ENCODE results near the gene KCNH8. TPM values are rescaled to one million over a fixed set of nuclear protein-coding genes. Genes with fewer than 3 reads are reported as not detected.

KCNH8 gene
- total RNA-seq, 3 donors from 2014 or later (not counting 1 experiment from before 2014, with no cell fraction given) = 0.10 TPM; not detected in 2

DNA sequence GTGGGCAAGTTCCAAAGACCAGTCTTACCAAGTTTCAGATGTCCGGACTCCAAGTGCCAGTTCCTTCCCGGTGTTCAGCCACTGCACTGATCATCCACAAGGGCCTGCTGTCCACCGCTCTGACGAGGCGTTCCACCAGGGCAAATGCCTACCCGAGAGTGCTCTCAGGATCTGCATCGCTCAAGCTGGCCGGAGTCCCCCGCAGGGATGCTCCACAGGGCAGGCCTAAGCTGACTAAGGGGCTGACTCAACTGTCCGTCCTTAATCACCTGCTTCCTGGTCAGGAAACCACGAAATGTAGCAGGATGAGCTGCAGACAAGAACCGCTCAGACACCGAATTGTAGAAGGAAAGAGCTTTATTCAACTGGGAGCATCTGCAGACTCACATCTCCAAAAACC, 341.6 kb downstream of the KCNH8 start:
- Histone ChIP-seq H3K4me1 (ENCODE audit: control insufficient read depth, insufficient read depth, low read length) (no peaks in the 10 kb centered on the region), H3K9me3 (ENCODE audit: control insufficient read depth, insufficient read depth, low read length) (peaks cover 4% of the 10 kb centered on the region), H3K36me3 (ENCODE audit: control insufficient read depth, insufficient read depth, low read length) (no peaks in the 10 kb centered on the region), H3K27ac (ENCODE audit: low read length) (no peak overlapping the region), H3K27me3 (ENCODE audit: control insufficient read depth, insufficient read depth, low read length) (no peaks in the 10 kb centered on the region), H3K4me3 (ENCODE audit: low read length) (no peak overlapping the region)
- TF ChIP-seq, protein P1, sequence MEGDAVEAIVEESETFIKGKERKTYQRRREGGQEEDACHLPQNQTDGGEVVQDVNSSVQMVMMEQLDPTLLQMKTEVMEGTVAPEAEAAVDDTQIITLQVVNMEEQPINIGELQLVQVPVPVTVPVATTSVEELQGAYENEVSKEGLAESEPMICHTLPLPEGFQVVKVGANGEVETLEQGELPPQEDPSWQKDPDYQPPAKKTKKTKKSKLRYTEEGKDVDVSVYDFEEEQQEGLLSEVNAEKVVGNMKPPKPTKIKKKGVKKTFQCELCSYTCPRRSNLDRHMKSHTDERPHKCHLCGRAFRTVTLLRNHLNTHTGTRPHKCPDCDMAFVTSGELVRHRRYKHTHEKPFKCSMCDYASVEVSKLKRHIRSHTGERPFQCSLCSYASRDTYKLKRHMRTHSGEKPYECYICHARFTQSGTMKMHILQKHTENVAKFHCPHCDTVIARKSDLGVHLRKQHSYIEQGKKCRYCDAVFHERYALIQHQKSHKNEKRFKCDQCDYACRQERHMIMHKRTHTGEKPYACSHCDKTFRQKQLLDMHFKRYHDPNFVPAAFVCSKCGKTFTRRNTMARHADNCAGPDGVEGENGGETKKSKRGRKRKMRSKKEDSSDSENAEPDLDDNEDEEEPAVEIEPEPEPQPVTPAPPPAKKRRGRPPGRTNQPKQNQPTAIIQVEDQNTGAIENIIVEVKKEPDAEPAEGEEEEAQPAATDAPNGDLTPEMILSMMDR (IDR thresholded peaks at IDR 0.05) = no peak
- no peaks in the 10 kb centered on the region for H3K4me1 Mint-ChIP-seq
- H3K27ac Mint-ChIP-seq = no peak overlapping the region
- no peak overlapping the region for H3K4me3 Mint-ChIP-seq
- DNase-seq (no peak), ATAC-seq (no peak)
- no peaks in the 10 kb centered on the region for H3K36me3 Mint-ChIP-seq
- intact Hi-C loops (cut with micrococcal nuclease) = no loop called here
- 87% methylated on average over 13 of the region's 13 CpGs for WGBS (ENCODE audit: insufficient coverage)
- peaks cover 4 to 7% of the 10 kb centered on the region in 2 donors for H3K9me3 Mint-ChIP-seq
- H3K27me3 Mint-ChIP-seq (ENCODE audit: low read depth in 2 of 2) = no peaks in the 10 kb centered on the region

DNA sequence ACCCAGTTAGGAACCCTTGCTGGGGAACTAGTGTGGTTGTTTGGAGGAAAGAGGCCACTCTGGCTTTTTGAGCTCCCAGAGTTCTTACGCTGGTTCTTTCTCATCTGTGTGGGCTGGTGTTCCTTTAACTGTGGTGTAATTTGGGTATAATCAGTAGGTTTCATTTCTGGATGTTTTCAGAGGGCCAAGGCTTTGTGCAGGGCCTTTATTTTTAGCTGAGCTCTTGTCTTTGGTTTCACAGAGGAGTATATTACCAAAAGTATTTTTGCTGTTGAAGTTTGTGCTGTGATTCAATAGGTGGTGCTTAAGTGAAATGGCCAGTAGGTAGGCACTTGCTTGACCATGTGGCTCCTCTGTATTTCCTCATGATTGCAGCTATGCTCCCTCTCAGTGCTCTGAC, 357.9 kb downstream of the KCNH8 start:
- Mint-ChIP-seq H3K4me3 (no peak overlapping the region), H3K4me1 (no peaks in the 10 kb centered on the region), H3K36me3 (no peaks in the 10 kb centered on the region), H3K27me3 (ENCODE audit: low read depth in 2 of 2) (no peaks in the 10 kb centered on the region), H3K27ac (no peak overlapping the region), H3K9me3 (no peaks in the 10 kb centered on the region)
- Histone ChIP-seq H3K4me3 (ENCODE audit: low read length) (no peak overlapping the region), H3K4me1 (ENCODE audit: control insufficient read depth, insufficient read depth, low read length) (no peaks in the 10 kb centered on the region), H3K36me3 (ENCODE audit: control insufficient read depth, insufficient read depth, low read length) (no peaks in the 10 kb centered on the region), H3K27me3 (ENCODE audit: control insufficient read depth, insufficient read depth, low read length) (no peaks in the 10 kb centered on the region), H3K27ac (ENCODE audit: low read length) (no peak overlapping the region), H3K9me3 (ENCODE audit: control insufficient read depth, insufficient read depth, low read length) (no peaks in the 10 kb centered on the region)
- WGBS (ENCODE audit: insufficient coverage) = 60% methylated on average over 1 of the region's 1 CpG
- DNase-seq (no peak), ATAC-seq (no peak)
- intact Hi-C loops (cut with micrococcal nuclease) = no loop called here
- TF ChIP-seq, protein P1 (IDR thresholded peaks at IDR 0.05) = no peak

DNA sequence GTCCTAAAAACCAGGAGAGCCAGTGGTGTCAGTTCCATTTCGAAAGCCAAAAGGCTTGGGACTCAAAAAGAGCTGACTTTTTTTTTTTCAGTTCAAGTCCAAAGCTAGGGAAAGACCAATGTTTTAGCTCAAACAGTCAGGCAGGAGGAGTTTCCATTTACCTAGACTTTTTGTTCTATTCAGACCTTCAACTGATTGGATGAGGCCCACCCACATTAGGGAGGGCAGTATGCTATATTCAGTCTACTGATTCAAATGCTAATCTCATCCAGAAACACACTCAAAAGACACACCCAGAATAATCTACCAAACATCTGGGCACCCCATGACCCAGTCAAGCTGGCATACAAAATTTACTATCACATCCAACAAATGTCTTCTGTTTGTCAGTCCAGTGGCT, 374.0 kb downstream of the KCNH8 start:
- TF ChIP-seq, protein P1 (IDR thresholded peaks at IDR 0.05) = no peak
- no peaks in the 10 kb centered on the region for H3K36me3 ChIP-seq (ENCODE audit: control insufficient read depth, insufficient read depth, low read length)
- WGBS (ENCODE audit: insufficient coverage) = 86% methylated on average over 1 of the region's 1 CpG
- no peaks in the 10 kb centered on the region for H3K4me1 ChIP-seq (ENCODE audit: control insufficient read depth, insufficient read depth, low read length)
- no peaks in the 10 kb centered on the region for H3K27me3 ChIP-seq (ENCODE audit: control insufficient read depth, insufficient read depth, low read length)
- no peaks in the 10 kb centered on the region for H3K36me3 Mint-ChIP-seq
- peaks cover 1 to 4% of the 10 kb centered on the region in 2 donors for H3K9me3 Mint-ChIP-seq
- no peak overlapping the region for H3K27ac Mint-ChIP-seq
- H3K27ac ChIP-seq (ENCODE audit: low read length) = no peak overlapping the region
- H3K4me3 Mint-ChIP-seq = no peak overlapping the region
- ATAC-seq (no peak), DNase-seq (no peak)
- intact Hi-C loops (cut with micrococcal nuclease) = no loop called here
- H3K4me1 Mint-ChIP-seq = no peaks in the 10 kb centered on the region
- H3K27me3 Mint-ChIP-seq (ENCODE audit: low read depth in 2 of 2) = no peaks in the 10 kb centered on the region
- no peak overlapping the region for H3K4me3 ChIP-seq (ENCODE audit: low read length)
- H3K9me3 ChIP-seq (ENCODE audit: control insufficient read depth, insufficient read depth, low read length) = no peaks in the 10 kb centered on the region

DNA sequence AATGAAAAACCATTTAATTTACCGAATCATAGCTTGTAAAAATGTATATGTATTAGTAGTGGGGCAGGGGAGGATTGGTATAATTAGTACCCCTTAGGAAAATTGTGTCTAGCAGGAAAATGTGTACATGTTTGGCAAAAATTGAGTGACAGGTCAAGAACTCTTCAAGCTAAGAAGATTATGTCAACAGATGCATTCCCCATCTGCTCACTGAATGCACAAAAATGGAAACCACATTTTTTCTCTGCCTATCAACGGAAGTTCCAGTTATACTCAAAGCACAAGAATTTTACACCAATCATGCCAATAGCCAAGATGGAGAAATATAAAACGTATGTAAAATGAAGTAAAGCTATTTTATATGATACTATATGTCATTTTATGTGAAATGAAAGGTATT, 377.8 kb downstream of the KCNH8 start:
- Mint-ChIP-seq H3K4me3 (no peak overlapping the region), H3K36me3 (no peaks in the 10 kb centered on the region), H3K27ac (no peak overlapping the region), H3K27me3 (ENCODE audit: low read depth in 2 of 2) (no peaks in the 10 kb centered on the region), H3K4me1 (no peaks in the 10 kb centered on the region), H3K9me3 (peaks cover 3 to 4% of the 10 kb centered on the region in 2 donors)
- Histone ChIP-seq H3K4me3 (ENCODE audit: low read length) (no peak overlapping the region), H3K27ac (ENCODE audit: low read length) (no peak overlapping the region), H3K9me3 (ENCODE audit: control insufficient read depth, insufficient read depth, low read length) (no peaks in the 10 kb centered on the region), H3K4me1 (ENCODE audit: control insufficient read depth, insufficient read depth, low read length) (no peaks in the 10 kb centered on the region), H3K36me3 (ENCODE audit: control insufficient read depth, insufficient read depth, low read length) (no peaks in the 10 kb centered on the region), H3K27me3 (ENCODE audit: control insufficient read depth, insufficient read depth, low read length) (no peaks in the 10 kb centered on the region)
- TF ChIP-seq, protein P1 (IDR thresholded peaks at IDR 0.05) = no peak
- intact Hi-C loops (cut with micrococcal nuclease) = no loop called here
- ATAC-seq (no peak), DNase-seq (no peak)
- WGBS (ENCODE audit: insufficient coverage) = 100% methylated on average over 1 of the region's 3 CpGs

Data from natural killer cell (primary cell).